Measurements from ENCODE around the gene MATN1.

MATN1 gene

DNA sequence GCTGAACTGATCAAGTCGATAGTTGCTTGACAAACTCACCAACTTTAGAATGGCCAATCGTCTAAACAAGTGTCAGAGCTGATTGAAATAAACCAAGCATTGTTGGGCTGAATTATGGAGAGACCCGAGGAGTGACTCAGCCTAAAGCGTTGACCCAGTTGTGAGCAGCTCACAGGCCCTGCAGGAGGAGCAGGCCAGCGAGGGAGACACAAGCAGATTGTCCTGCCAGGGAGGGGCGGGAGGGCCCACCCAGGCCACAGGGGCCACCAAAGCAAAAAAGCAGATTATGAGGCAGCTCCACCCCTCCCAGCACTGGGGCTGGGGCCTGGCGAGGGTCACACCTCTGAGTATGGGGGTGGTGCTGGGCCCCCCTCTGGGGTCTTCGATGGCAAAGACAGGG, 10.1 kb upstream of the MATN1 start:
- H3K27me3 ChIP-seq (ENCODE audit: control insufficient read depth, low read length): no peaks in the 10 kb centered on the region
- H3K4me3 ChIP-seq (ENCODE audit: low read length): no peak overlapping the region
- peaks cover 4% of the 10 kb centered on the region for H3K79me2 ChIP-seq (ENCODE audit: control insufficient read depth, low read length)
- peaks cover 5% of the 10 kb centered on the region for H4K20me1 ChIP-seq (ENCODE audit: control insufficient read depth, insufficient read depth, low read depth, low read length)
- H3K4me1 ChIP-seq (ENCODE audit: control insufficient read depth, low read length): peaks cover 46% of the 10 kb centered on the region
- no peak for TF ChIP-seq EZH2phosphoT487 (IDR thresholded peaks at IDR 0.05; ENCODE audit: borderline replicate concordance, low read length)
- no peak for TF ChIP-seq CTCF (IDR thresholded peaks at IDR 0.05; ENCODE audit: low read depth, low read length, poor library complexity, severe bottlenecking)
- no peak overlapping the region for H3K27ac ChIP-seq (ENCODE audit: low read depth, low read length)
- no peak overlapping the region for H3K4me2 ChIP-seq (ENCODE audit: low read length)
- H3K9me2 ChIP-seq (replicated peaks; ENCODE audit: control insufficient read depth, low read length): no peaks in the 10 kb centered on the region
- peaks cover 62% of the 10 kb centered on the region for H3K36me3 ChIP-seq (ENCODE audit: control insufficient read depth, low read length)
- H3F3A ChIP-seq (ENCODE audit: control insufficient read depth, insufficient read depth): peaks cover 50% of the 10 kb centered on the region
- no peaks in the 10 kb centered on the region for H3K9me3 ChIP-seq (ENCODE audit: control insufficient read depth, insufficient read depth, low read length)

- peaks cover 51% of the 10 kb centered on the region for H3K36me3 ChIP-seq (ENCODE audit: control insufficient read depth, low read length)
- no peak overlapping the region for H3K4me3 ChIP-seq (ENCODE audit: low read length)
- no peaks in the 10 kb centered on the region for H3K79me2 ChIP-seq (ENCODE audit: control insufficient read depth, low read length)
- H3K27ac ChIP-seq (ENCODE audit: low read depth, low read length): peak overlapping the region; percentile 32
- H3K4me2 ChIP-seq (ENCODE audit: low read length): no peak overlapping the region
- H3K4me1 ChIP-seq (ENCODE audit: control insufficient read depth, low read length): peaks cover 41% of the 10 kb centered on the region
- no peaks in the 10 kb centered on the region; the same call in none of the 2 replicates for H4K20me1 ChIP-seq (ENCODE audit: control insufficient read depth, insufficient read depth, low read depth, low read length)
- no peaks in the 10 kb centered on the region for H3K9me2 ChIP-seq (replicated peaks; ENCODE audit: control insufficient read depth, low read length)
- H3K27me3 ChIP-seq (ENCODE audit: control insufficient read depth, low read length): no peaks in the 10 kb centered on the region
- H3F3A ChIP-seq (ENCODE audit: control insufficient read depth, insufficient read depth): peaks cover 46% of the 10 kb centered on the region
- TF ChIP-seq CTCF (IDR thresholded peaks at IDR 0.05; ENCODE audit: low read depth, low read length, poor library complexity, severe bottlenecking): no peak
- no peaks in the 10 kb centered on the region for H3K9me3 ChIP-seq (ENCODE audit: control insufficient read depth, insufficient read depth, low read length)
Observed at GRCh38 chr1:30732277-30732996, 9.1 kb upstream of the MATN1 start.

- Histone ChIP-seq H3K4me3 (ENCODE audit: low read length) (no peak overlapping the region), H3K27ac (ENCODE audit: low read depth, low read length) (no peak overlapping the region), H3K36me3 (ENCODE audit: control insufficient read depth, low read length) (peaks cover 45% of the 10 kb centered on the region), H4K20me1 (ENCODE audit: control insufficient read depth, insufficient read depth, low read depth, low read length) (no peaks in the 10 kb centered on the region; the same call in none of the 2 replicates), H3F3A (ENCODE audit: control insufficient read depth, insufficient read depth) (peaks cover 42% of the 10 kb centered on the region), H3K9me2 (replicated peaks; ENCODE audit: control insufficient read depth, low read length) (no peaks in the 10 kb centered on the region), H3K27me3 (ENCODE audit: control insufficient read depth, low read length) (no peaks in the 10 kb centered on the region), H3K9me3 (ENCODE audit: control insufficient read depth, insufficient read depth, low read length) (no peaks in the 10 kb centered on the region), H3K4me2 (ENCODE audit: low read length) (no peak overlapping the region), H3K79me2 (ENCODE audit: control insufficient read depth, low read length) (no peaks in the 10 kb centered on the region), H3K4me1 (ENCODE audit: control insufficient read depth, low read length) (peaks cover 41% of the 10 kb centered on the region)
- no peak for TF ChIP-seq CTCF (IDR thresholded peaks at IDR 0.05; ENCODE audit: low read depth, low read length, poor library complexity, severe bottlenecking)
- TF ChIP-seq EZH2phosphoT487 (IDR thresholded peaks at IDR 0.05; ENCODE audit: borderline replicate concordance, low read length): no peak
Observed at GRCh38 chr1:30731806-30732276, 8.5 kb upstream of the MATN1 start.
